ENCODE data around the gene ZBTB40.

- TF ChIP-seq CTCF (conservative IDR thresholded peaks at IDR 0.05; ENCODE audit: low read depth, low read length) (no peak), EZH2 (IDR thresholded peaks at IDR 0.05; ENCODE audit: borderline replicate concordance, low read depth, low read length, poor library complexity, severe bottlenecking) (no peak)
Observed at GRCh38 chr1:22418312-22418711, 33.3 kb upstream of the ZBTB40 start.
